Thyroid gland (tissue), 4 donors: ENCODE measurements around the gene HMCN2. TPM values are rescaled to one million over a fixed set of nuclear protein-coding genes. Genes with fewer than 3 reads are reported as not detected.
"Not testable (repeated sequence)": the region's sequence is repeated elsewhere in the genome, so short reads cannot be mapped to it uniquely, and the experiment has no call there.

Source experiments
- DNase-seq, 2 donors: peaks; one replicate each; pipeline ENCODE4 v3.0.0-alpha.2; 2019
- H3K27ac ChIP-seq, 3 donors: fragments of 200-600 bp; sonication (generic); 1 replicate in 2 of 3; 2 replicates in 1 of 3; pipeline ENCODE4 v1.5.1; 2016 to 2019; ENCODE audit warnings: mild to moderate bottlenecking in 1 of 3, moderate library complexity in 1 of 3
- H3K27me3 ChIP-seq: fragments of 200-600 bp; sonication (generic); one replicate; pipeline ENCODE4 v1.5.1; 2019
- H3K36me3 ChIP-seq, 2 donors: fragments of 200-600 bp; sonication (generic); one replicate each; pipeline ENCODE4 v1.5.1; 2016 to 2019
- H3K4me1 ChIP-seq, 2 donors: fragments of 200-600 bp; sonication (generic); one replicate each; pipeline ENCODE4 v1.5.1; 2017 to 2019
- H3K4me3 ChIP-seq, 3 donors: fragments of 200-600 bp; sonication (generic); replicated peaks in 1 of 3; 1 replicate in 2 of 3; 2 replicates in 1 of 3; pipeline ENCODE4 v1.5.1; 2016; ENCODE audit warnings: mild to moderate bottlenecking in 1 of 3
- H3K9me3 ChIP-seq: fragments of 200-600 bp; sonication (generic); one replicate; pipeline ENCODE4 v1.5.1; 2017
- POLR2A ChIP-seq, 2 donors: fragments of 450-650 bp; IDR thresholded peaks; one replicate each; pipeline ENCODE4 v1.6.1; 2017; ENCODE audit warnings: antibody characterized with exemption in 2 of 2, mild to moderate bottlenecking in 2 of 2, moderate library complexity in 1 of 2
- WGBS, 2 donors: methylation state at CpG; one replicate each; pipeline ENCODE4 v1.1.5; 2017; 5-methylcytosine and 5-hydroxymethylcytosine counted together
- intact Hi-C: fragments of 100-400 bp; cut with DNase I; formaldehyde crosslinking; loops from one replicate; pipeline ENCODE4 v1.15.1; 2023
- total RNA-seq, 4 donors: library from RNA; depleted of rRNA; stranded (reverse); fragments of >200 nt; gene quantifications; one replicate each; pipeline ENCODE4 v1.2.3, GENCODE V29; 2016
- TF ChIP-seq, protein P1 (sequence below), 6 experiments: fragments of 200-600 bp in 3 of 6; fragments of 450-650 bp in 3 of 6; sonication (generic) in 3 of 6; IDR thresholded peaks; one replicate each; pipeline ENCODE4 v1.5.1; 2016 to 2019; ENCODE audit warnings: antibody characterized with exemption in 6 of 6, mild to moderate bottlenecking in 2 of 6, inconsistent platforms in 1 of 6, moderate library complexity in 1 of 6

Gene HMCN2
- total RNA-seq, 4 donors from 2014 or later, result 1.7 to 5.5 (median 3.5) TPM

DNA sequence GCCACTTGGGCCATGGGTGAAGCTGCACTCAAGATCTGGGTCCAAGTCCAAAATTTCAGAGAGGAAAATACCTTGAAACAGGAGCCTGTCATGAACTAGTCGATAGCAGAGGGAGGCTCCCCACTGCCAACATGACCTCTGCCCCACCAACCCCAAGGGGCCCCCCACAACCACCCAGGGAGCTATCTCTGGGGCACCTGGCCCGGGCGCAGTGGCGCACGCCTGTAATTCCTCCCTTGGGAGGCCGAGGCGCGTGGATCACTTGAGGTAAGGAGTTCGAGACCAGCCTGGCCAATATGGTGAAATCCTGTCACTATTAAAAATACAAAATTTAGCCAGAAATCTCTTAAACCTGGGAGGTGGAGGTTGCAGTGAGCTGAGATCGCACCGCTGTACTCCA, 20.1 kb upstream of the HMCN2 start:
- intact Hi-C loops, result no loop called here
- WGBS, 2 donors, result 92 to 95% methylated on average over 11 of the region's 11 CpGs
- H3K4me3 ChIP-seq, result no peak overlapping the region

DNA sequence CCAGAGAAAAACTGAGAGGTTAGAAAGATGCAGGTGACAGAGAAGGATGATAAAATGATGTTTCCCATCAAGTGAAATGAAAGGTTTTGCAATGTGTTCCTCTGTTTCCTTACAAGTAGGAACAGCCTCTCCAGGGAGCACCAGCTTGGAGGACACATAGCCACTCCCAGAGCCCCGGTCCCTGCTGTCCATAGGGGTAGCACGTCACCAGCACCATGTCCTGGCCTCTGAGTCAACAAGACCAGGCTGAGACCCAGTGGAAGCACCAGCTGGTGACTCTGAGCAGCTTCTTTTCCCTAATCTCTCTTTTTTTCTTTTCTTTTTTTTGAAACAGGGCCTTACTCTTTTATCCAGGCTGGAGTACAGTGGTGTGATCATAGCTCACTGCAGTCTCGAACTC, 19.4 kb upstream of the HMCN2 start:
- intact Hi-C loops, result no loop called here
- Histone ChIP-seq H3K27ac (no peak overlapping the region), H3K36me3 (no peaks in the 10 kb centered on the region), H3K9me3 (no peaks in the 10 kb centered on the region), H3K27me3 (no peaks in the 10 kb centered on the region), H3K4me1 (peaks cover 5 to 10% of the 10 kb centered on the region in 2 donors), H3K4me3 (no peak overlapping the region)
- 90 to 93% methylated on average over 3 of the region's 3 CpGs for WGBS, 2 donors
- no peak for DNase-seq
- TF ChIP-seq, protein P1, sequence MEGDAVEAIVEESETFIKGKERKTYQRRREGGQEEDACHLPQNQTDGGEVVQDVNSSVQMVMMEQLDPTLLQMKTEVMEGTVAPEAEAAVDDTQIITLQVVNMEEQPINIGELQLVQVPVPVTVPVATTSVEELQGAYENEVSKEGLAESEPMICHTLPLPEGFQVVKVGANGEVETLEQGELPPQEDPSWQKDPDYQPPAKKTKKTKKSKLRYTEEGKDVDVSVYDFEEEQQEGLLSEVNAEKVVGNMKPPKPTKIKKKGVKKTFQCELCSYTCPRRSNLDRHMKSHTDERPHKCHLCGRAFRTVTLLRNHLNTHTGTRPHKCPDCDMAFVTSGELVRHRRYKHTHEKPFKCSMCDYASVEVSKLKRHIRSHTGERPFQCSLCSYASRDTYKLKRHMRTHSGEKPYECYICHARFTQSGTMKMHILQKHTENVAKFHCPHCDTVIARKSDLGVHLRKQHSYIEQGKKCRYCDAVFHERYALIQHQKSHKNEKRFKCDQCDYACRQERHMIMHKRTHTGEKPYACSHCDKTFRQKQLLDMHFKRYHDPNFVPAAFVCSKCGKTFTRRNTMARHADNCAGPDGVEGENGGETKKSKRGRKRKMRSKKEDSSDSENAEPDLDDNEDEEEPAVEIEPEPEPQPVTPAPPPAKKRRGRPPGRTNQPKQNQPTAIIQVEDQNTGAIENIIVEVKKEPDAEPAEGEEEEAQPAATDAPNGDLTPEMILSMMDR (IDR thresholded peaks at IDR 0.05), result no peak
- TF ChIP-seq POLR2A (IDR thresholded peaks at IDR 0.05), result no peak

More for the DNA sequence above, 20.1 kb upstream of the HMCN2 start:
- peaks cover 9 to 17% of the 10 kb centered on the region in 2 donors for H3K4me1 ChIP-seq
- TF ChIP-seq POLR2A (IDR thresholded peaks at IDR 0.05), result no peak
- TF ChIP-seq, protein P1 (IDR thresholded peaks at IDR 0.05), result no peak
- no peaks in the 10 kb centered on the region for H3K27me3 ChIP-seq
- H3K36me3 ChIP-seq, result no peaks in the 10 kb centered on the region
- H3K9me3 ChIP-seq, result no peaks in the 10 kb centered on the region
- DNase-seq, result no peak
- H3K27ac ChIP-seq, result no peak overlapping the region

DNA sequence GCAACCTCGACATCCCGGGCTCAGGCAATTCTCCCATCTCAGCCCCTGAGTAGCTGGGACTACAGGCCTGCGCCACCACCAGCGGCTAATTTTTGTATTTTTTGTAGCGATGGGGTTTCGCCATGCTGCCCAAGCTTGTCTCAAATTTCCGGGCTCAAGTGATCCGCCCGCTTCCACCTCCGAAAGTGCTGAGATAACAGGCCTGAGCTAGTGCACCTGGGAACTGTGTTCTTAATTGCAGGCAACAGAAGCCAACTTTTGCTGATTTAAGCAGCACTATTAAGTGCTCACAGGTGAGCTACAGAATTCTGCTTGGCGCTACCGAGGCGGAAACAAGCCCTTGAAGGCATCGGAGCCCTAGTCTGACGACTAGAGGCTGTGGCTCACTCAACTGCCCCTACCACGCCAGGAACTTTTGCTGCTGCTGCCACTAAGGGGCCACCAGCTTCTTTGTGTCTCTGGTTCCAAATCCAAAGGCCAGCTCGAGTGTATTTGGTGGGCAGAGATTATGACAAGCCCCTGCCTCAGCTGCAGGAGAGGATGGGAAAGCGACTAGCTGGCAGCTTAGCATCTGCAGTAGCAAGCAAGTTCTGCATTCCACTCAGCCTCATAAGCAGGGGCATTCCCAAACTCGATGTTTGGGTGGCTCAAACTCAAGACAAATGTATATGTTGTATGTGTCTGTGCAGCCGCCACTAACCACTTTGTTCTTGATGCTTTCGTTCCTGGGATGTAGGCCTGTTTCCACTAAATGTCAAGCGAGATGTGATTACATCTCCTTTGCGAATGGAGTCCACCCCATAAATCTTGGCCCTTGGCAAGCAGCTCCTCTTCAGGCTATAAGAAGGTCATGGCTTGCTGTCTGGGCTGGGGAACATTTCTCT, 10.6 kb upstream of the HMCN2 start:
- no peak overlapping the region for H3K4me3 ChIP-seq
- H3K9me3 ChIP-seq, result no peaks in the 10 kb centered on the region
- peak; percentile 87 to 88 for DNase-seq
- intact Hi-C loops, result no loop called here
- WGBS, 2 donors, result 46 to 48% methylated on average over 22 to 23 of the region's 23 CpGs
- H3K4me1 ChIP-seq, result peaks cover 4 to 6% of the 10 kb centered on the region in 2 donors
- no peaks in the 10 kb centered on the region for H3K36me3 ChIP-seq
- H3K27ac ChIP-seq, result peak overlapping the region; percentile 64 to 73 (median 71)
- no peak for TF ChIP-seq POLR2A (IDR thresholded peaks at IDR 0.05)
- TF ChIP-seq, protein P1 (IDR thresholded peaks at IDR 0.05), result peak in 1 of 6 experiments; percentile 10
- H3K27me3 ChIP-seq, result no peaks in the 10 kb centered on the region

DNA sequence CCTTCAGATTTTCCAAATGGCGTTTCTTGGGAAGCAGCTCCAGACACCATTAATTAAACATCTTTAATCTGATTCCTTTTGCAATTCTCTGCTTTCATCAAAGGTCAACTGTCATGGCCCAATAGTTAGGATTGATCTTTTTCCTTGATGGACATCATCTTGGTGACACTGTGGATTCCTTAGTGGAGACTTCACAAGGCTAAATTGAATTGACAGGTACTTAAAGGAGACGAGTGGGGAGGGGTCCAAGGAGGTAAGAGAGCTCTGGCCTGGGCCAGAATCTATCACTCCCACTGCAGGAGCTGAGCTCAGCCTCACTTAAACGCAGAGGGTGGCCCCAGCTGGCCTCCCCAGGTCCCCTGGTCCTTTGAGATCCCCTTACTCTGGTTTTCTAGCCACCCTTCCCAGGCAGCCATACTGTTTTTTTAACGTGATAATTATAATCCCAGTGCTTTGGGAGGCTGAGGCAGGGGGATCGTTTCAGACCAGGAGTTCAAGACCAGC, 9.9 kb upstream of the HMCN2 start:
- 72 to 80% methylated on average over 5 of the region's 5 CpGs for WGBS, 2 donors
- no peak for TF ChIP-seq POLR2A (IDR thresholded peaks at IDR 0.05)
- TF ChIP-seq, protein P1 (IDR thresholded peaks at IDR 0.05), result no peak
- no peaks in the 10 kb centered on the region for H3K27me3 ChIP-seq
- H3K36me3 ChIP-seq, result no peaks in the 10 kb centered on the region
- H3K4me1 ChIP-seq, result peaks cover 4 to 6% of the 10 kb centered on the region in 2 donors
- no peak overlapping the region for H3K4me3 ChIP-seq
- intact Hi-C loops, result no loop called here
- H3K27ac ChIP-seq, result peak overlapping the region in 1 of 3 donors; percentile 71
- H3K9me3 ChIP-seq, result no peaks in the 10 kb centered on the region
- no peak for DNase-seq

DNA sequence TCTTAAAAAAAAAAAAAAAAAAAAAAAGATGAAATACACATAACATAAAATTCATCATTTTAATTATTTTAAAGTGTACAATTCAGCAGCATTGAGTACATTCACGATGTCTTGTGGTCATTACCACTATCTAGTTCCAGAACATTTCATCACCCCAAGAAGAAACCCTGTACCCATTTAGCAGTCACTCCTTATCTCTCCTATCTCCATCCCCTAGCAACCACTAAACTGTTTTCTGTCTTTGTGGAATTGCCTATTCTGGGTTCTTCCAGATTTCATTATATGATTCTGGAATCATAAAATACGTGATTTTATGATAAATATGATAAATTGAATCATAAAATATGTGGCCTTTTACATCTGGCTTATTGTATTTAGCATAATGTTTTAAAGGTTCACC, 8.9 kb upstream of the HMCN2 start:
- no peak for TF ChIP-seq POLR2A (IDR thresholded peaks at IDR 0.05)
- TF ChIP-seq, protein P1 (IDR thresholded peaks at IDR 0.05), result no peak
- no peak overlapping the region for H3K27ac ChIP-seq
- 82 to 83% methylated on average over 2 of the region's 2 CpGs for WGBS, 2 donors

GRCh38 chr9:130258137-130258536, 7.4 kb upstream of the HMCN2 start:
- H3K27ac ChIP-seq, H3K36me3 ChIP-seq, H3K9me3 ChIP-seq, intact Hi-C loops, H3K4me1 ChIP-seq, H3K27me3 ChIP-seq, H3K4me3 ChIP-seq, DNase-seq: not testable (repeated sequence)
- WGBS, 2 donors, result 95 to 99% methylated on average over 7 of the region's 7 CpGs

More for the DNA sequence above, 8.9 kb upstream of the HMCN2 start:
- no peaks in the 10 kb centered on the region for H3K36me3 ChIP-seq
- no peaks in the 10 kb centered on the region for H3K27me3 ChIP-seq
- intact Hi-C loops, result no loop called here
- DNase-seq, result no peak
- H3K4me3 ChIP-seq, result no peak overlapping the region
- H3K9me3 ChIP-seq, result no peaks in the 10 kb centered on the region
- H3K4me1 ChIP-seq, result peaks cover 4 to 6% of the 10 kb centered on the region in 2 donors
